ENCODE measurements around the gene ANKMY1.

ANKMY1 gene

DNA sequence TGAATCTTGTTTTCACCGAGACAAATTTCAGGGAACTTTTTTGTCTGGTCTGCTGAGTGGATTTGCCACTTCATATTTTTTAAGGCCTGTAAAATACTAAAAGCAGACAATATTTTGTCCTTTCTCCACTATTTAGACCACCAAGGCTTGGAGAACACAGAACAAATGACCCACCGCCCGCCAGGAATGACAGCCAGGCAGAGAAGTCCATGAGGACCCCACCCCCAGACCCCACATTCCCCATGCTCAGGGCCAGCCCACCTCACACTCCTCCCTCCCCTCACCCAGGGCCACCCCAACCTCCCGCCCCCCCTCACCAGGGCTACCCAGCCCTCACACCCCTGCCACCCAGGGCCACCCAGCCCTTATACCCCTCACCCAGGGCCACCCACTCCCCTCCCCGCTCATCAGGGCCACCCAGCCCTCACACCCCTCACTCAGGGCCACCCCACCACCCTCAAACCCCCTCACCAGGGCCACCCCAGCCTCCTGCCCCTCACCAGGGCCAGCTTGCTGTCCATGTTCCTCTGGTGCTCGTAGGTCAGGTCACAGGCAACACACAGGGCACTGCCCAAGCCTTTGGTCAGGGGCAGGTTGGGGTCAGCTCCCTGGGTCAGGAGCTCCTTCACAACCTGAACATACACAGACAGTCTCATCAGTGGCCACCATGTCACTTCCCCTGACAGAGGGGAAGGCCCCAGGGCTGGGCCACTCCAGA is 50.6 kb downstream of the ANKMY1 start:
- no peak for ATAC-seq
- TF ChIP-seq RARB (CRISPR knock-in tag; IDR thresholded peaks at IDR 0.05) (no peak), ARNTL (CRISPR knock-in tag; IDR thresholded peaks at IDR 0.05; ENCODE audit: borderline replicate concordance, low read depth) (no peak), ZNF70 (CRISPR knock-in tag; IDR thresholded peaks at IDR 0.05) (no peak), ISL1 (CRISPR knock-in tag; IDR thresholded peaks at IDR 0.05) (no peak), GLIS3 (CRISPR knock-in tag; IDR thresholded peaks at IDR 0.05) (no peak), CSDC2 (CRISPR knock-in tag; IDR thresholded peaks at IDR 0.05) (no peak), BACH2 (CRISPR knock-in tag; IDR thresholded peaks at IDR 0.05; ENCODE audit: borderline replicate concordance) (no peak), TCF4 (CRISPR knock-in tag; IDR thresholded peaks at IDR 0.05; ENCODE audit: borderline replicate concordance) (no peak), SNAI2 (CRISPR knock-in tag; IDR thresholded peaks at IDR 0.05) (no peak), PPARA (CRISPR knock-in tag; IDR thresholded peaks at IDR 0.05; ENCODE audit: borderline replicate concordance) (no peak), ESRRG (CRISPR knock-in tag; IDR thresholded peaks at IDR 0.05) (no peak), ZC3H10 (CRISPR knock-in tag; IDR thresholded peaks at IDR 0.05) (no peak)

DNA sequence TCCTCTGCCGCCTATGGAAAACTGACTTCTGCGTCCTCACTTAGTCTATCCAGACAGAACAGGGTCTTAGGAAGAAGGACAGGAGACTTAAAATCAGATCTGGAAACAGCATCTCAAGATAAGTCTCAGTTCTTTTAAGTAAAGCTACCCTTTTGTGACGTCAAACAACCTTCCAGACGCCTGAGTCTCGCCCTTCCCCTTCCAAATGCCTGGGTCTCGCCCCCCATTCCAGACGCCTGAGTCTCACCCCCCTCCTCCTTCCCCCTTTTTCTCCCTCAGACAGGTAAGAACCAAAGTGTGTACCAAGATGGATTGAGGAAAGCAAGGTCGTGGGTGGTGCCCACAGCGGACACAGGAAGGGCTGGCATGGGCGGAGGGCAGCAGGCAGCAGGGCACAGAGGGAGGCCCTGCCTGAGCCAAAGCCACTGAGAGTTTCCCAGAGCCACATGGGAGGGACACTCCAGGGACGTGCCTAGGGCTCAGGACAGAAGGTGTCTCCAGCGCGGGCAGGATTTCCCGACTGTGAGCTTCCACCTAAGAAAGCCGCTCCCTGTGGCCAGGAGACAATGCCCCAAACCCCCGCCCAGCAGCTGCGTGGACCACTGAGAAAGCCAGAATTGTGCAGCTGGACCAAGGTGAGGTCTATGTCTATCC is 51.3 kb downstream of the ANKMY1 start:
- no peak for ATAC-seq
- TF ChIP-seq ZNF8 (CRISPR knock-in tag; IDR thresholded peaks at IDR 0.05), result no peak
- no peak for TF ChIP-seq OSR1 (CRISPR knock-in tag; IDR thresholded peaks at IDR 0.05)

DNA sequence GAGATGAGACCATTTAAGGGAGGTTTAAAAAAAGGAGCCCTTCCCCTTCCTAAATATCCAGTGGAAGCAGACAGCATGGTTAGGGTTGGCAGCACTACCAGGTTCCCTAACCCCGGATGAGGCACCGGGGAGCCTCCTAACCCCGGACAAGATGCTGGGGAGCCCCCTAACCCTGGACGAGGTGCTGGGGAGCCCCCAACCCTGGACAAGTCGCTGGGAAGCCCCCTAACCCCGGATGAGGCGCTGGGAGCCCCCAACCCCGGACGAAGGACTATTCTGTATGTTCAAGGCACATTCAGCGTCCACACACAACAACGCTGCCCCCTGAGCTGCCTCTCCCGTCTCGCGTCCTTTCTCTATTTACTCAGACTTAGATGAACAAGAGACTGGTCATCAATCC is 51.9 kb downstream of the ANKMY1 start:
- TF ChIP-seq TCF4 (CRISPR knock-in tag; IDR thresholded peaks at IDR 0.05; ENCODE audit: borderline replicate concordance) (no peak), ESRRG (CRISPR knock-in tag; IDR thresholded peaks at IDR 0.05) (no peak), RARB (CRISPR knock-in tag; IDR thresholded peaks at IDR 0.05) (no peak), PPARA (CRISPR knock-in tag; IDR thresholded peaks at IDR 0.05; ENCODE audit: borderline replicate concordance) (no peak), PATZ1 (CRISPR knock-in tag; IDR thresholded peaks at IDR 0.05; ENCODE audit: borderline replicate concordance) (no peak), ZFP30 (CRISPR knock-in tag; IDR thresholded peaks at IDR 0.05) (no peak), BACH2 (CRISPR knock-in tag; IDR thresholded peaks at IDR 0.05; ENCODE audit: borderline replicate concordance) (no peak), ZNF8 (CRISPR knock-in tag; IDR thresholded peaks at IDR 0.05) (no peak), ZNF565 (CRISPR knock-in tag; conservative IDR thresholded peaks at IDR 0.05; ENCODE audit: low read depth) (no peak), SNAI2 (CRISPR knock-in tag; IDR thresholded peaks at IDR 0.05) (no peak)
- ATAC-seq, result no peak

DNA sequence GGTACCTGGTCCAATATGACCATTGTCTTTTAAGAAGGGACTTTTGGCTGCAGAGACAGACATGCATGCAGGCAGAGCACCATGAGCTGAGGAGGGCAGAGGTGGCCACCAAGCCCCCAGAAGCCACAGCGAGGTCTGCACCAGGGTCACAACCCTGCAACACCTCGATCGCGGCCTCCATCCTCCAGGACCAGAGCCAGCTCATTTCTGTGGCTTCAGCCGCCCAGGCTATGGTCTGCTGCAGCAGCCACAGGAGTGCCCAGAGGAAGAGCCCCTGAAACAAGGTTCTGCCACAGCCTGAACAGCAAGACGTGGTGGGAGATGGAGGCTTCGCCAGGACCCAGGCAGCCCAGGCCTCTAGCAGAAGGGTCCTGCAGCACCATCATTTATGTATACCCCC is 53.9 kb downstream of the ANKMY1 start:
- TF ChIP-seq PATZ1 (CRISPR knock-in tag; IDR thresholded peaks at IDR 0.05; ENCODE audit: borderline replicate concordance), result no peak
- TF ChIP-seq ZNF8 (CRISPR knock-in tag; IDR thresholded peaks at IDR 0.05), result no peak
- no peak for TF ChIP-seq ZFP30 (CRISPR knock-in tag; IDR thresholded peaks at IDR 0.05)
- TF ChIP-seq, protein P1, sequence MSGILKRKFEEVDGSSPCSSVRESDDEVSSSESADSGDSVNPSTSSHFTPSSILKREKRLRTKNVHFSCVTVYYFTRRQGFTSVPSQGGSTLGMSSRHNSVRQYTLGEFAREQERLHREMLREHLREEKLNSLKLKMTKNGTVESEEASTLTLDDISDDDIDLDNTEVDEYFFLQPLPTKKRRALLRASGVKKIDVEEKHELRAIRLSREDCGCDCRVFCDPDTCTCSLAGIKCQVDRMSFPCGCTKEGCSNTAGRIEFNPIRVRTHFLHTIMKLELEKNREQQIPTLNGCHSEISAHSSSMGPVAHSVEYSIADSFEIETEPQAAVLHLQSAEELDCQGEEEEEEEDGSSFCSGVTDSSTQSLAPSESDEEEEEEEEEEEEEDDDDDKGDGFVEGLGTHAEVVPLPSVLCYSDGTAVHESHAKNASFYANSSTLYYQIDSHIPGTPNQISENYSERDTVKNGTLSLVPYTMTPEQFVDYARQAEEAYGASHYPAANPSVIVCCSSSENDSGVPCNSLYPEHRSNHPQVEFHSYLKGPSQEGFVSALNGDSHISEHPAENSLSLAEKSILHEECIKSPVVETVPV (CRISPR knock-in tag; IDR thresholded peaks at IDR 0.05), result no peak
- TF ChIP-seq, protein P2, sequence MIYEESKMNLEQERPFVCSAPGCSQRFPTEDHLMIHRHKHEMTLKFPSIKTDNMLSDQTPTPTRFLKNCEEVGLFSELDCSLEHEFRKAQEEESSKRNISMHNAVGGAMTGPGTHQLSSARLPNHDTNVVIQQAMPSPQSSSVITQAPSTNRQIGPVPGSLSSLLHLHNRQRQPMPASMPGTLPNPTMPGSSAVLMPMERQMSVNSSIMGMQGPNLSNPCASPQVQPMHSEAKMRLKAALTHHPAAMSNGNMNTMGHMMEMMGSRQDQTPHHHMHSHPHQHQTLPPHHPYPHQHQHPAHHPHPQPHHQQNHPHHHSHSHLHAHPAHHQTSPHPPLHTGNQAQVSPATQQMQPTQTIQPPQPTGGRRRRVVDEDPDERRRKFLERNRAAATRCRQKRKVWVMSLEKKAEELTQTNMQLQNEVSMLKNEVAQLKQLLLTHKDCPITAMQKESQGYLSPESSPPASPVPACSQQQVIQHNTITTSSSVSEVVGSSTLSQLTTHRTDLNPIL (CRISPR knock-in tag; IDR thresholded peaks at IDR 0.05; ENCODE audit: low read depth), result no peak
- TF ChIP-seq, protein P3, sequence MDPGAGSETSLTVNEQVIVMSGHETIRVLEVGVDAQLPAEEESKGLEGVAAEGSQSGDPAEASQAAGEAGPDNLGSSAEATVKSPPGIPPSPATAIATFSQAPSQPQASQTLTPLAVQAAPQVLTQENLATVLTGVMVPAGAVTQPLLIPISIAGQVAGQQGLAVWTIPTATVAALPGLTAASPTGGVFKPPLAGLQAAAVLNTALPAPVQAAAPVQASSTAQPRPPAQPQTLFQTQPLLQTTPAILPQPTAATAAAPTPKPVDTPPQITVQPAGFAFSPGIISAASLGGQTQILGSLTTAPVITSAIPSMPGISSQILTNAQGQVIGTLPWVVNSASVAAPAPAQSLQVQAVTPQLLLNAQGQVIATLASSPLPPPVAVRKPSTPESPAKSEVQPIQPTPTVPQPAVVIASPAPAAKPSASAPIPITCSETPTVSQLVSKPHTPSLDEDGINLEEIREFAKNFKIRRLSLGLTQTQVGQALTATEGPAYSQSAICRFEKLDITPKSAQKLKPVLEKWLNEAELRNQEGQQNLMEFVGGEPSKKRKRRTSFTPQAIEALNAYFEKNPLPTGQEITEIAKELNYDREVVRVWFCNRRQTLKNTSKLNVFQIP (CRISPR knock-in tag; IDR thresholded peaks at IDR 0.05; ENCODE audit: borderline replicate concordance, low read depth), result no peak
- no peak for TF ChIP-seq ZNF70 (CRISPR knock-in tag; IDR thresholded peaks at IDR 0.05)
- no peak for TF ChIP-seq RARB (CRISPR knock-in tag; IDR thresholded peaks at IDR 0.05)
- TF ChIP-seq TCF4 (CRISPR knock-in tag; IDR thresholded peaks at IDR 0.05; ENCODE audit: borderline replicate concordance), result no peak
- no peak for TF ChIP-seq ARNTL (CRISPR knock-in tag; IDR thresholded peaks at IDR 0.05; ENCODE audit: borderline replicate concordance, low read depth)
- TF ChIP-seq, protein P4, sequence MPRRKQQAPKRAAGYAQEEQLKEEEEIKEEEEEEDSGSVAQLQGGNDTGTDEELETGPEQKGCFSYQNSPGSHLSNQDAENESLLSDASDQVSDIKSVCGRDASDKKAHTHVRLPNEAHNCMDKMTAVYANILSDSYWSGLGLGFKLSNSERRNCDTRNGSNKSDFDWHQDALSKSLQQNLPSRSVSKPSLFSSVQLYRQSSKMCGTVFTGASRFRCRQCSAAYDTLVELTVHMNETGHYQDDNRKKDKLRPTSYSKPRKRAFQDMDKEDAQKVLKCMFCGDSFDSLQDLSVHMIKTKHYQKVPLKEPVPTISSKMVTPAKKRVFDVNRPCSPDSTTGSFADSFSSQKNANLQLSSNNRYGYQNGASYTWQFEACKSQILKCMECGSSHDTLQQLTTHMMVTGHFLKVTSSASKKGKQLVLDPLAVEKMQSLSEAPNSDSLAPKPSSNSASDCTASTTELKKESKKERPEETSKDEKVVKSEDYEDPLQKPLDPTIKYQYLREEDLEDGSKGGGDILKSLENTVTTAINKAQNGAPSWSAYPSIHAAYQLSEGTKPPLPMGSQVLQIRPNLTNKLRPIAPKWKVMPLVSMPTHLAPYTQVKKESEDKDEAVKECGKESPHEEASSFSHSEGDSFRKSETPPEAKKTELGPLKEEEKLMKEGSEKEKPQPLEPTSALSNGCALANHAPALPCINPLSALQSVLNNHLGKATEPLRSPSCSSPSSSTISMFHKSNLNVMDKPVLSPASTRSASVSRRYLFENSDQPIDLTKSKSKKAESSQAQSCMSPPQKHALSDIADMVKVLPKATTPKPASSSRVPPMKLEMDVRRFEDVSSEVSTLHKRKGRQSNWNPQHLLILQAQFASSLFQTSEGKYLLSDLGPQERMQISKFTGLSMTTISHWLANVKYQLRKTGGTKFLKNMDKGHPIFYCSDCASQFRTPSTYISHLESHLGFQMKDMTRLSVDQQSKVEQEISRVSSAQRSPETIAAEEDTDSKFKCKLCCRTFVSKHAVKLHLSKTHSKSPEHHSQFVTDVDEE (CRISPR knock-in tag; IDR thresholded peaks at IDR 0.05), result no peak
- no peak for TF ChIP-seq ZC3H10 (CRISPR knock-in tag; IDR thresholded peaks at IDR 0.05)
- TF ChIP-seq OSR1 (CRISPR knock-in tag; IDR thresholded peaks at IDR 0.05), result no peak
- TF ChIP-seq ZFP3 (CRISPR knock-in tag; IDR thresholded peaks at IDR 0.05), result no peak
- TF ChIP-seq BACH2 (CRISPR knock-in tag; IDR thresholded peaks at IDR 0.05; ENCODE audit: borderline replicate concordance), result no peak
- TF ChIP-seq TOX (CRISPR knock-in tag; IDR thresholded peaks at IDR 0.05; ENCODE audit: borderline replicate concordance), result no peak
- TF ChIP-seq ZNF565 (CRISPR knock-in tag; conservative IDR thresholded peaks at IDR 0.05; ENCODE audit: low read depth), result no peak
- TF ChIP-seq SNAI2 (CRISPR knock-in tag; IDR thresholded peaks at IDR 0.05), result no peak

More for the DNA sequence above, 53.9 kb downstream of the ANKMY1 start:
- no peak for ATAC-seq
